Nasal cavity respiratory epithelium epithelial cell of viscerocranial mucosa (primary cell): Measurements from ENCODE around the gene KRTAP16-1. TPM values are rescaled to one million over a fixed set of nuclear protein-coding genes. Genes with fewer than 3 reads are reported as not detected.

Source experiments
- total RNA-seq: library from RNA; depleted of rRNA; stranded (reverse); fragments of >200 nt; gene quantifications from 2 replicates; pipeline ENCODE4 v1.2.3, GENCODE V29; 2014

KRTAP16-1 gene
- not detected in 2 replicates for total RNA-seq

DNA sequence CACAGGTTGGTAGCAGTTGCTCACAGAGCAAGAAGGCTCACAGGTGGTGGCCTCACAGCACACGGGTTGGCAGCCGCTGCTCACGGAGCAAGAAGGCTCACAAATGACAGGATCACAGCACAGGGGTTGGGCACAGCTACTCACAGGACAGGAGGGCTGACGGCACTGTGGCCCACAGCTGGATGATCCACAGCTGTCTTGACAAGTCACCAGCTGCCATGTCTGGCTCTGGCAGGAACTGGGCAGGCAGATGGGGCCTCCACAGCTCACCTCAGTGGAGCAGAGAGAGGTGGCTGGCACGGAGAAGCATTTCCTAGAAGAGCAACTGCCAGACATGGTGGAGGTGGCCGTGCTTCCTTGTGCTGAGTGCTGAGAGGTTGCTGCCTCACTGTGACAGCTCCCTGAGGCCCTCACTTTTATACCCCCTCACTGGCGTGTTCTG lies at the start of gene KRTAP16-1:
TSS of gene KRTAP16-1 (minus strand) at position 392 of the 442 bp plus-strand sequence. CDS start at position 336, 56 bp downstream.

DNA sequence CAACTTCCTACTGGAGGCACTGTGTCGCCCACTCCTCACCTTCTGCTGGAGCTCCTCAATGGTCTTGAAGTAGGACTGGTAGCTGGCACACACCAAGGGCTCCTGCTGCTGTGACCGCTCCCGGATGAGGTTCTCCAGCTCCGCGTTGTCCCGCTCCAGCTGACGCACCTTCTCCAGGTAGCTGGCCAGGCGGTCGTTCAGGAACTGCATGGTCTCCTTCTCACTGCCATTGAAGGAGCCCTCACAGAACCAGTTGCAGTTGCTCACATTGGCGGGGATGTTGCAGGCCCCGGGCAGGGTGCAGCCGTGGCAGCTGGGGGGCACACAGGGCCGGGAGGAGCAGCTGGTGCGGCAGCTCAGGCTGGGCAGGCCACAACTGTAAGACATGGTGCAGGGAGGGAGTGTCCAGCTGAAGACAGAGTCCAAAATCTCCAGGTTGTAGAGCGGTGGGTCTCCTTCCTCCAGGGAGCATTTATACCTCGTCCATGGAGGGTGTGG lies 41.3 kb upstream of the KRTAP16-1 start, which contains the start of gene KRT33A:
TSS of gene KRT33A (minus strand) at position 448 of the 498 bp plus-strand sequence. CDS start at position 387, 61 bp downstream.

GRCh38 chr17:41315204-41315794 lies 6.2 kb upstream of the KRTAP16-1 start, which contains the start of gene KRTAP17-1:
Gene KRTAP17-1, minus strand, starts transcription at chr17:41315710. Its CDS starts 60 bp downstream, at chr17:41315650.

DNA sequence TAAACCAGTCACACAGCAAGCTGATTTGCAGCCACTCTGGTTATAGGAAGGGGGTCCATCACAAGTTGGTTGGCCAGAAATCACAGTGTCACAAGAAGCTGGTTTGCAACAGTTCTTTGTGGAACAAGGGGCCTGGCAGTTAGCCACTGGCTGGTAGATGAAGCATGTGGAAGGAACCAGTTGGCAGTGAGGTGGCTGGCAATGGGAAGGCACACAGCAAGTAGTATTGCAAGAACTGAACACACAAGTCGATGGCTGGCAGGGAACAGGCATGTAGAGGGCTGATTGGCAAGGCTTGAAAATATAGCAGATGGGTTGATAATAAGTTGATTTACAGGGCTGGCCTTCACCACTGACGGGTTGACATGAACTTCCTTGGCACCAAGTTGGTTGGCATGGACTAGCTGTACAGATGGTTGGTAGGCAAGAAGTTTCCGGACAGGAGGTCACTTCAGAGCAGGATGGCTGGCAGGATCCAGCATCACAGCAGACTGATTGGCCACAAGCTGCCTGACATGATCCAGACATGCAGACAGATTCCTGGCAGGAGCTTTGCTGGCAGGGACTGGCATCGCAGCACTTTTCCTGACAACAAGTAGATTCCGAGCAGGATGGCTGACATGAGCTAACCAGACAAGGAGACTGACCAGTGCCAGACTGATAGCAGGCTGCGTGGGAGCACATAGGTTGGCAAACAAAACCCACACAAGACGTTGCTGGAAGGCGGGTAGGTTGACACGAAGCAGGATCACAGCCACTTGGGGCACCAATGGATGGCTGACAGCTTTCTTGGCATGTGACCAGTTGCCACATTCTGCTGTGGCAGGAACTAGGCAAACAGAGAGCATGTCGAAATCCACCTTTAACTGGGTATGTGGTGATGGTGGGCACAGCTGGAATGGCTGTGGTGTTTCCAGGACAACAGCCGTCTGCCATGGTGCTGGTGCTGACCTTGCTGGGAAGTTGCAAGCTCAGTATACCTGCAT lies 6.9 kb downstream of the KRTAP16-1 start, which contains the start of gene KRTAP29-1:
TSS of gene KRTAP29-1 (minus strand) at position 936 of the 986 bp plus-strand sequence. CDS start at position 936, 0 bp downstream.

DNA sequence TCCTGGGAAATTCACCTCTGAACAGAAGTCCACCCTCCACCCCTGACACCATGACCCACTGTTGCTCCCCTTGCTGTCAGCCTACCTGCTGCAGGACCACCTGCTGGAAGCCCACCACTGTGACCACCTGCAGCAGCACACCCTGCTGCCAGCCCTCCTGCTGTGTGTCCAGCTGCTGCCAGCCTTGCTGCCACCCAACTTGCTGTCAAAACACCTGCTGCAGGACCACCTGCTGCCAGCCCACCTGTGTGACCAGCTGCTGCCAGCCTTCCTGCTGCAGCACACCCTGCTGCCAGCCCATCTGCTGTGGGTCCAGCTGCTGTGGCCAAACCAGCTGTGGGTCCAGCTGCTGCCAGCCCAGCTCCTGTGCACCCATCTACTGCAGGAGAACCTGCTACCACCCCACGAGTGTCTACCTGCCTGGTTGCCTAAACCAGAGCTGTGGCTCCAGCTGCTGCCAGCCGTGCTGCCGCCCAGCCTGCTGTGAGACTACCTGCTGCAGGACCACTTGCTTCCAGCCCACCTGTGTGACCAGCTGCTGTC lies 33.4 kb downstream of the KRTAP16-1 start, which contains the start of gene KRTAP9-7:
TSS of gene KRTAP9-7 (plus strand) at position 51 of the 543 bp plus-strand sequence. CDS start at position 51, 0 bp downstream.

GRCh38 chr17:41265078-41265477 lies 44.0 kb downstream of the KRTAP16-1 start, which contains the start of gene KRTAP9-6:
Gene KRTAP9-6, plus strand, starts transcription at chr17:41265378. Its CDS starts 0 bp downstream, at chr17:41265378.

Other genes with a start within 250 kb of the KRTAP16-1 start
- gene KRTAP2-3, start 249.2 kb downstream of the KRTAP16-1 start, total RNA-seq: 0.93 TPM in 1 of 2 replicates, not detected in the other
- gene KRTAP2-4, start 243.4 kb downstream of the KRTAP16-1 start, total RNA-seq: not detected in 2 replicates
- not detected in 2 replicates for gene KRTAP4-7, start 225.2 kb downstream of the KRTAP16-1 start, total RNA-seq
- not detected in 2 replicates for gene KRTAP4-8, start 211.2 kb downstream of the KRTAP16-1 start, total RNA-seq
- gene KRTAP4-16, start 207.1 kb downstream of the KRTAP16-1 start, total RNA-seq: not detected in 2 replicates
- not detected in 2 replicates for gene KRTAP4-9, start 203.9 kb downstream of the KRTAP16-1 start, total RNA-seq
- gene KRTAP4-11, start 190.9 kb downstream of the KRTAP16-1 start, total RNA-seq: not detected in 2 replicates
- gene KRTAP4-12, start 185.1 kb downstream of the KRTAP16-1 start, total RNA-seq: not detected in 2 replicates
- gene KRTAP4-6, start 168.8 kb downstream of the KRTAP16-1 start, total RNA-seq: not detected in 2 replicates
- gene KRTAP4-5, start 159.5 kb downstream of the KRTAP16-1 start, total RNA-seq: not detected in 2 replicates
- gene KRTAP4-4, start 148.6 kb downstream of the KRTAP16-1 start, total RNA-seq: not detected in 2 replicates
- not detected in 2 replicates for gene KRTAP4-3, start 141.1 kb downstream of the KRTAP16-1 start, total RNA-seq
- not detected in 2 replicates for gene KRTAP4-2, start 131.1 kb downstream of the KRTAP16-1 start, total RNA-seq
- not detected in 2 replicates for gene KRTAP4-1, start 124.4 kb downstream of the KRTAP16-1 start, total RNA-seq
- gene KRTAP9-1, start 119.4 kb downstream of the KRTAP16-1 start, total RNA-seq: not detected in 2 replicates
- not detected in 2 replicates for gene KRTAP9-2, start 82.7 kb downstream of the KRTAP16-1 start, total RNA-seq
- gene KRTAP9-3, start 76.9 kb downstream of the KRTAP16-1 start, total RNA-seq: not detected in 2 replicates
- not detected in 2 replicates for gene KRTAP9-8, start 71.3 kb downstream of the KRTAP16-1 start, total RNA-seq
- not detected in 2 replicates for gene KRTAP9-4, start 59.6 kb downstream of the KRTAP16-1 start, total RNA-seq
- not detected in 2 replicates for gene KRTAP9-9, start 53.9 kb downstream of the KRTAP16-1 start, total RNA-seq
- not detected in 2 replicates for gene KRTAP9-6, start 43.9 kb downstream of the KRTAP16-1 start, total RNA-seq
- not detected in 2 replicates for gene KRTAP9-7, start 33.6 kb downstream of the KRTAP16-1 start, total RNA-seq
- not detected in 2 replicates for gene KRTAP29-1, start 6.5 kb downstream of the KRTAP16-1 start, total RNA-seq
- gene KRTAP17-1, start 6.4 kb upstream of the KRTAP16-1 start, total RNA-seq: not detected in 2 replicates
- gene KRT33A, start 41.5 kb upstream of the KRTAP16-1 start, total RNA-seq: 0.28 and 0.68 TPM in 2 replicates
- 1.1 and 59.1 TPM in 2 replicates for gene KRT33B, start 60.5 kb upstream of the KRTAP16-1 start, total RNA-seq
- 1.00 and 2.7 TPM in 2 replicates for gene KRT34, start 73.0 kb upstream of the KRTAP16-1 start, total RNA-seq
- gene KRT31, start 88.3 kb upstream of the KRTAP16-1 start, total RNA-seq: 0.14 and 0.34 TPM in 2 replicates
- gene KRT37, start 115.3 kb upstream of the KRTAP16-1 start, total RNA-seq: 2.1 TPM in 1 of 2 replicates, not detected in the other
- gene KRT38, start 131.7 kb upstream of the KRTAP16-1 start, total RNA-seq: 0.07 TPM in 1 of 2 replicates, not detected in the other
- gene KRT32, start 158.1 kb upstream of the KRTAP16-1 start, total RNA-seq: not detected in 2 replicates
- gene KRT35, start 171.8 kb upstream of the KRTAP16-1 start, total RNA-seq: not detected in 2 replicates
- not detected in 2 replicates for gene KRT36, start 180.6 kb upstream of the KRTAP16-1 start, total RNA-seq
- 6.5 and 231 TPM in 2 replicates for gene KRT13, start 196.3 kb upstream of the KRTAP16-1 start, total RNA-seq
- gene KRT15, start 209.6 kb upstream of the KRTAP16-1 start, total RNA-seq: 38.3 and 63.4 TPM in 2 replicates
- 637 and 3,236 TPM in 2 replicates for gene KRT19, start 219.0 kb upstream of the KRTAP16-1 start, total RNA-seq